ENCODE results near the gene SPTBN4. TPM values are rescaled to one million over a fixed set of nuclear protein-coding genes. Genes with fewer than 3 reads are reported as not detected.
"Not testable (repeated sequence)": the region's sequence is repeated elsewhere in the genome, so short reads cannot be mapped to it uniquely, and the experiment has no call there.

Gene SPTBN4
- total RNA-seq, 1 experiment from 2014 or later = 0.63 TPM

- POLR2A ChIA-PET = no interaction called here
- intact Hi-C loops (cut with micrococcal nuclease) = no loop called here
- Mint-ChIP-seq H3K27ac (ENCODE audit: low read depth, unreplicated experiment) (no peak overlapping the region), H3K4me3 (ENCODE audit: unreplicated experiment) (no peak overlapping the region), H3K27me3 (ENCODE audit: insufficient read depth, unreplicated experiment) (peaks cover 20% of the 10 kb centered on the region), H3K4me1 (ENCODE audit: insufficient read depth, unreplicated experiment) (no peaks in the 10 kb centered on the region), H3K36me3 (ENCODE audit: insufficient read depth, unreplicated experiment) (no peaks in the 10 kb centered on the region), H3K9me3 (ENCODE audit: unreplicated experiment) (peaks cover 6% of the 10 kb centered on the region)
- no peak for DNase-seq (ENCODE audit: unreplicated experiment)
- no TSS peak for BruUV-seq (replicated peaks)
- TF ChIP-seq CTCF (IDR thresholded peaks at IDR 0.05; ENCODE audit: unreplicated experiment) = no peak
- CTCF ChIA-PET = interaction anchor here (0.6 to 0.8 kb wide), 2 partner anchors 16 to 31 kb away, joined by 3 to 4 read pairs; no protein-coding TSS in a partner anchor
Observed at GRCh38 chr19:40499320-40499719, 32.5 kb downstream of the SPTBN4 start.

- DNase-seq (ENCODE audit: unreplicated experiment); BruUV-seq (replicated peaks); H3K27ac Mint-ChIP-seq (ENCODE audit: low read depth, unreplicated experiment); H3K4me3 Mint-ChIP-seq (ENCODE audit: unreplicated experiment); H3K36me3 Mint-ChIP-seq (ENCODE audit: insufficient read depth, unreplicated experiment); H3K4me1 Mint-ChIP-seq (ENCODE audit: insufficient read depth, unreplicated experiment); intact Hi-C loops (cut with micrococcal nuclease): not testable (repeated sequence)
- peaks cover 11% of the 10 kb centered on the region for H3K9me3 Mint-ChIP-seq (ENCODE audit: unreplicated experiment)
- POLR2A ChIA-PET = interaction anchor here (1.1 kb wide), 1 partner anchor 10 kb away, joined by 3 read pairs; no protein-coding TSS in a partner anchor
- peaks cover 24% of the 10 kb centered on the region for H3K27me3 Mint-ChIP-seq (ENCODE audit: insufficient read depth, unreplicated experiment)
- CTCF ChIA-PET = interaction anchor here (0.6 to 0.7 kb wide), 3 partner anchors 8 to 134 kb away, joined by 3 to 4 read pairs (median 3); no protein-coding TSS in a partner anchor
Observed at GRCh38 chr19:40500678-40501530, 34.1 kb downstream of the SPTBN4 start.

GRCh38 chr19:40501599-40501998 lies 34.8 kb downstream of the SPTBN4 start:
- Mint-ChIP-seq H3K27me3 (ENCODE audit: insufficient read depth, unreplicated experiment) (peaks cover 28% of the 10 kb centered on the region), H3K36me3 (ENCODE audit: insufficient read depth, unreplicated experiment) (no peaks in the 10 kb centered on the region), H3K4me1 (ENCODE audit: insufficient read depth, unreplicated experiment) (peaks cover 5% of the 10 kb centered on the region), H3K27ac (ENCODE audit: low read depth, unreplicated experiment) (no peak overlapping the region), H3K4me3 (ENCODE audit: unreplicated experiment) (no peak overlapping the region), H3K9me3 (ENCODE audit: unreplicated experiment) (peaks cover 11% of the 10 kb centered on the region)
- ChIA-PET CTCF (interaction anchor here (0.6 to 1.1 kb wide), 3 partner anchors 23 to 643 kb away, joined by 3 read pairs; no protein-coding TSS in a partner anchor), POLR2A (no interaction called here)
- TF ChIP-seq CTCF (IDR thresholded peaks at IDR 0.05; ENCODE audit: unreplicated experiment) = no peak
- intact Hi-C loops (cut with micrococcal nuclease) = no loop called here
- no peak for DNase-seq (ENCODE audit: unreplicated experiment)
- BruUV-seq (replicated peaks) = no TSS peak

- H3K27me3 Mint-ChIP-seq (ENCODE audit: insufficient read depth, unreplicated experiment) = peaks cover 28% of the 10 kb centered on the region
- intact Hi-C loops (cut with micrococcal nuclease) = no loop called here
- CTCF ChIA-PET = interaction anchor here (1.1 kb wide), 2 partner anchors 22 to 643 kb away, joined by 3 read pairs; no protein-coding TSS in a partner anchor
Observed at GRCh38 chr19:40502081-40502480, 35.3 kb downstream of the SPTBN4 start.

More at GRCh38 chr19:40502081-40502480, 35.3 kb downstream of the SPTBN4 start:
- H3K9me3 Mint-ChIP-seq (ENCODE audit: unreplicated experiment) = peaks cover 11% of the 10 kb centered on the region
- peaks cover 5% of the 10 kb centered on the region for H3K4me1 Mint-ChIP-seq (ENCODE audit: insufficient read depth, unreplicated experiment)
- no peak overlapping the region for H3K4me3 Mint-ChIP-seq (ENCODE audit: unreplicated experiment)
- no peaks in the 10 kb centered on the region for H3K36me3 Mint-ChIP-seq (ENCODE audit: insufficient read depth, unreplicated experiment)
- POLR2A ChIA-PET = interaction anchor here (1.5 kb wide), 1 partner anchor 100 kb away, joined by 3 read pairs; no protein-coding TSS in a partner anchor
- no TSS peak for BruUV-seq (replicated peaks)
- DNase-seq (ENCODE audit: unreplicated experiment) = no peak
- no peak overlapping the region for H3K27ac Mint-ChIP-seq (ENCODE audit: low read depth, unreplicated experiment)
- no peak for TF ChIP-seq CTCF (IDR thresholded peaks at IDR 0.05; ENCODE audit: unreplicated experiment)
